Sigmoid colon (tissue), 3 donors: ENCODE measurements around the gene WBP1.

Experiments
- POLR2A ChIP-seq, 2 donors: fragments of 450-650 bp; IDR thresholded peaks; one replicate each; pipeline ENCODE4 v1.6.1; 2016; ENCODE audit warnings: antibody characterized with exemption in 2 of 2, mild to moderate bottlenecking in 2 of 2, moderate library complexity in 2 of 2
- TF ChIP-seq, protein P1 (sequence below), 4 experiments: fragments of 450-650 bp in 3 of 4; fragments of 200-600 bp in 1 of 4; IDR thresholded peaks; one replicate each; pipeline ENCODE4 v1.5.1; 2016 to 2019; ENCODE audit warnings: antibody characterized with exemption in 4 of 4, mild to moderate bottlenecking in 3 of 4, moderate library complexity in 2 of 4

DNA sequence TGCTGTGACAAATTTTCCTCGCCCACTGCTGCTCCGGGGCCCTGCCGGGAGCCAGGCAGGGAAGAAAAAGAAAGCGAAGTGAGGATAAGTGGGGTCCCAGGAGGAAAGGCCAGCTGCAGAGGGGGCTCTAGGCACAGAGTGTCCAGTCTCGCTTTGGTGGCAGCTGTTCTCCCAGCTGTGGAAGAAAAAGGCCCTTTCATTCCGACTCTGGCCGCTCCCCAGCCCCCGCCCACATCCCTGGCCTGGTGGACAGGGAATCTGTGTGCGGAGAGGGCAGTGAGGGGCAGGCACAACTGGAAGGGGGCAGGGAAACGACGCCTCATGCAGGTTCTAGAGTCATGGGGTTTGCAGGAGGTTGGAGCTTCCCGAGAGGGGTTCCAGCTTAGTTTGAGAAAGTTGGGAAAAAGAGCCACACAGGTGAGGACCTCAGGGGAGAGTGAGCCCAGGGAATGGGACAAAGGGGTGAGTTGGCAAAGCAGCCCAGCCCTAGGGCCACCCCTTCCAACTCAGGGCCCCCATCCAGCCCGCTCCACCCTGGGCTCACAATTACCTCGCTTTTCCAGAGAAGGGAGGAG lies 18.3 kb upstream of the WBP1 start:
- TF ChIP-seq, protein P1, sequence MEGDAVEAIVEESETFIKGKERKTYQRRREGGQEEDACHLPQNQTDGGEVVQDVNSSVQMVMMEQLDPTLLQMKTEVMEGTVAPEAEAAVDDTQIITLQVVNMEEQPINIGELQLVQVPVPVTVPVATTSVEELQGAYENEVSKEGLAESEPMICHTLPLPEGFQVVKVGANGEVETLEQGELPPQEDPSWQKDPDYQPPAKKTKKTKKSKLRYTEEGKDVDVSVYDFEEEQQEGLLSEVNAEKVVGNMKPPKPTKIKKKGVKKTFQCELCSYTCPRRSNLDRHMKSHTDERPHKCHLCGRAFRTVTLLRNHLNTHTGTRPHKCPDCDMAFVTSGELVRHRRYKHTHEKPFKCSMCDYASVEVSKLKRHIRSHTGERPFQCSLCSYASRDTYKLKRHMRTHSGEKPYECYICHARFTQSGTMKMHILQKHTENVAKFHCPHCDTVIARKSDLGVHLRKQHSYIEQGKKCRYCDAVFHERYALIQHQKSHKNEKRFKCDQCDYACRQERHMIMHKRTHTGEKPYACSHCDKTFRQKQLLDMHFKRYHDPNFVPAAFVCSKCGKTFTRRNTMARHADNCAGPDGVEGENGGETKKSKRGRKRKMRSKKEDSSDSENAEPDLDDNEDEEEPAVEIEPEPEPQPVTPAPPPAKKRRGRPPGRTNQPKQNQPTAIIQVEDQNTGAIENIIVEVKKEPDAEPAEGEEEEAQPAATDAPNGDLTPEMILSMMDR (IDR thresholded peaks at IDR 0.05) = no peak
- peak in 1 of 2 donors; percentile 24 for TF ChIP-seq POLR2A (IDR thresholded peaks at IDR 0.05)
